Measurements from ENCODE around the gene MAGED2. TPM values are rescaled to one million over a fixed set of nuclear protein-coding genes. Genes with fewer than 3 reads are reported as not detected.
"Not testable (repeated sequence)": the region's sequence is repeated elsewhere in the genome, so short reads cannot be mapped to it uniquely, and the experiment has no call there.

Gene MAGED2
- total RNA-seq, 4 donors from 2014 or later, result 79.6 to 123 (median 95.2) TPM

- ATAC-seq (ENCODE audit: low FRiP score), result no peak
- no peak for TF ChIP-seq CTCF (IDR thresholded peaks at IDR 0.05)
- no peak for DNase-seq (ENCODE audit: low spot score)
These were observed 20.6 kb upstream of the MAGED2 start for GRCh38 chrX:54786967-54787366.

- DNase-seq (ENCODE audit: low spot score), result no peak
- ATAC-seq (ENCODE audit: low FRiP score), result no peak
- no peak for TF ChIP-seq CTCF (IDR thresholded peaks at IDR 0.05)
These were observed 19.1 kb upstream of the MAGED2 start for GRCh38 chrX:54788446-54788845.

GRCh38 chrX:54789405-54789804 is 18.1 kb upstream of the MAGED2 start:
- not testable (repeated sequence) for DNase-seq (ENCODE audit: low spot score); ATAC-seq (ENCODE audit: low FRiP score)

- DNase-seq (ENCODE audit: low spot score) (no peak), ATAC-seq (ENCODE audit: low FRiP score) (no peak)
- no peak for TF ChIP-seq CTCF (IDR thresholded peaks at IDR 0.05)
These were observed 13.5 kb upstream of the MAGED2 start for GRCh38 chrX:54794028-54794427.

- ATAC-seq (ENCODE audit: low FRiP score) (no peak), DNase-seq (ENCODE audit: low spot score) (no peak)
- TF ChIP-seq CTCF (IDR thresholded peaks at IDR 0.05), result no peak
These were observed 12.8 kb upstream of the MAGED2 start for GRCh38 chrX:54794795-54795194.

- DNase-seq (ENCODE audit: low spot score) (no peak), ATAC-seq (ENCODE audit: low FRiP score) (no peak)
- no peak for TF ChIP-seq CTCF (IDR thresholded peaks at IDR 0.05)
These were observed 9.4 kb upstream of the MAGED2 start, which contains the start of gene ITIH6 for GRCh38 chrX:54798137-54798536. Gene ITIH6 (minus strand): TSS chrX:54798255. CDS start chrX:54798210, 45 bp downstream.

GRCh38 chrX:54799046-54799445 is 8.5 kb upstream of the MAGED2 start:
- DNase-seq (ENCODE audit: low spot score) (no peak), ATAC-seq (ENCODE audit: low FRiP score) (no peak)
- no peak for TF ChIP-seq CTCF (IDR thresholded peaks at IDR 0.05)

- ATAC-seq (ENCODE audit: low FRiP score), result peak; percentile 59
- no peak for TF ChIP-seq CTCF (IDR thresholded peaks at IDR 0.05)
- DNase-seq (ENCODE audit: low spot score), result peak; percentile 41
These were observed 612 bp downstream of the MAGED2 start for GRCh38 chrX:54808109-54808604.

Data from omental fat pad (tissue), 4 donors.